ENCODE data around the gene EFR3B.

- TF ChIP-seq CTCF (conservative IDR thresholded peaks at IDR 0.05; ENCODE audit: low read depth, low read length) (no peak), BHLHE40 (IDR thresholded peaks at IDR 0.05; ENCODE audit: low read depth, low read length) (no peak), POLR2A (IDR thresholded peaks at IDR 0.05; ENCODE audit: low read depth, low read length) (no peak), RAD21 (IDR thresholded peaks at IDR 0.05; ENCODE audit: low read length) (no peak), SMC3 (IDR thresholded peaks at IDR 0.05; ENCODE audit: low read depth, low read length) (no peak), USF2 (IDR thresholded peaks at IDR 0.05; ENCODE audit: low read depth, low read length) (no peak), FOS (IDR thresholded peaks at IDR 0.05; ENCODE audit: low read depth, low read length) (no peak)
Measured at GRCh38 chr2:25119263-25119662, 77.4 kb downstream of the EFR3B start.

Measured in IMR-90 (cell line).